Hematopoietic multipotent progenitor cell (in vitro differentiated cells): ENCODE data around the gene LIPI. TPM values are rescaled to one million over a fixed set of nuclear protein-coding genes. Genes with fewer than 3 reads are reported as not detected.
"Not testable (repeated sequence)": the region's sequence is repeated elsewhere in the genome, so short reads cannot be mapped to it uniquely, and the experiment has no call there.

Source experiments
- DNase-seq, 3 donors: peaks; one replicate each; pipeline ENCODE4 v3.0.0-alpha.2; 2011 to 2015; ENCODE audit warnings: low read depth in 2 of 3, low spot score in 2 of 3
- total RNA-seq: library from RNA; depleted of rRNA; stranded (reverse); fragments of >200 nt; gene quantifications from one replicate; pipeline ENCODE4 v1.2.3, GENCODE V29; 2012

LIPI gene
- total RNA-seq, 1 donor = not detected

GRCh38 chr21:14120091-14120734 lies 90.5 kb downstream of the LIPI start:
- peak in 2 of 3 donors; percentile 1 to 23 for DNase-seq

GRCh38 chr21:14119038-14119437 lies 91.7 kb downstream of the LIPI start:
- DNase-seq = no peak

- DNase-seq = no peak
Measured at GRCh38 chr21:14116080-14116481, 94.7 kb downstream of the LIPI start.

- DNase-seq = no peak
Measured at GRCh38 chr21:14115646-14116045, 95.1 kb downstream of the LIPI start.

GRCh38 chr21:14114251-14114650 lies 96.5 kb downstream of the LIPI start:
- DNase-seq = no peak

GRCh38 chr21:14104564-14104963 lies 106.2 kb downstream of the LIPI start:
- not testable (repeated sequence) for DNase-seq

- no peak for DNase-seq
Measured at GRCh38 chr21:14099570-14099969, 111.2 kb downstream of the LIPI start.

- DNase-seq = no peak
Measured at GRCh38 chr21:14097881-14098499, 112.8 kb downstream of the LIPI start.

- DNase-seq = no peak
Measured at GRCh38 chr21:14096577-14096976, 114.2 kb downstream of the LIPI start.

GRCh38 chr21:14096172-14096571 lies 114.6 kb downstream of the LIPI start:
- DNase-seq = no peak

- DNase-seq = no peak
Measured at GRCh38 chr21:14095056-14095455, 115.7 kb downstream of the LIPI start.

- DNase-seq = no peak
Measured at GRCh38 chr21:14092834-14093560, 117.8 kb downstream of the LIPI start.

- not testable (repeated sequence) for DNase-seq
Measured at GRCh38 chr21:14090184-14090583, 120.6 kb downstream of the LIPI start.

- DNase-seq = no peak
Measured at GRCh38 chr21:14088391-14088790, 122.4 kb downstream of the LIPI start.

- no peak for DNase-seq
Measured at GRCh38 chr21:14086553-14086952, 124.2 kb downstream of the LIPI start.

- DNase-seq = no peak
Measured at GRCh38 chr21:14084701-14085100, 126.1 kb downstream of the LIPI start.

- DNase-seq = no peak
Measured at GRCh38 chr21:14084068-14084501, 126.7 kb downstream of the LIPI start.

- DNase-seq = no peak
Measured at GRCh38 chr21:14080764-14081096, 130.0 kb downstream of the LIPI start.

- no peak for DNase-seq
Measured at GRCh38 chr21:14080040-14080763, 130.6 kb downstream of the LIPI start.

GRCh38 chr21:14078746-14079375 lies 131.9 kb downstream of the LIPI start:
- no peak for DNase-seq
